Loucy (cell line): ENCODE data around the gene ST3GAL3.

Source experiments
- H2AFZ ChIP-seq: fragments of 200-600 bp; sonication (generic); 2 replicates; pipeline ENCODE4 v1.6.0; 2016; ENCODE audit warnings: antibody characterized with exemption, mild to moderate bottlenecking, low read length, moderate library complexity
- H3F3A ChIP-seq: fragments of 200-600 bp; 2 replicates; pipeline ENCODE4 v1.6.0; 2016; ENCODE audit warnings: antibody characterized with exemption, low read depth, mild to moderate bottlenecking
- H3K27me3 ChIP-seq: fragments of 200-600 bp; sonication (generic); 2 replicates; pipeline ENCODE4 v1.6.1; 2014; ENCODE audit warnings: low read length, mild to moderate bottlenecking; ENCODE audit not compliant: insufficient read depth, poor library complexity, severe bottlenecking
- H3K36me3 ChIP-seq: fragments of 200-600 bp; sonication (generic); 2 replicates; pipeline ENCODE4 v1.6.1; 2016; ENCODE audit warnings: low read length; ENCODE audit not compliant: insufficient read depth
- H3K4me1 ChIP-seq: fragments of 200-600 bp; sonication (generic); 2 replicates; pipeline ENCODE4 v1.5.1; 2014; ENCODE audit warnings: low read length, mild to moderate bottlenecking; ENCODE audit not compliant: insufficient read depth, poor library complexity, severe bottlenecking
- H3K4me2 ChIP-seq: fragments of 200-600 bp; sonication (generic); 2 replicates; pipeline ENCODE4 v1.6.0; 2014; ENCODE audit warnings: antibody characterized with exemption, low read length, low read depth, mild to moderate bottlenecking; ENCODE audit not compliant: poor library complexity, severe bottlenecking
- H3K4me3 ChIP-seq: fragments of 200-600 bp; sonication (generic); 2 replicates; pipeline ENCODE4 v1.5.1; 2014; ENCODE audit warnings: low read length, mild to moderate bottlenecking, mixed read lengths; ENCODE audit not compliant: poor library complexity, severe bottlenecking
- H3K79me2 ChIP-seq: fragments of 200-600 bp; sonication (generic); 2 replicates; pipeline ENCODE4 v1.6.1; 2014; ENCODE audit warnings: low read length; ENCODE audit not compliant: insufficient read depth
- H3K9ac ChIP-seq: fragments of 200-600 bp; sonication (generic); 2 replicates; pipeline ENCODE4 v1.6.0; 2014; ENCODE audit warnings: mild to moderate bottlenecking, low read depth, low read length, moderate library complexity; ENCODE audit not compliant: poor library complexity, severe bottlenecking
- H3K9me2 ChIP-seq: fragments of 200-600 bp; sonication (generic); replicated peaks from 2 replicates; pipeline ENCODE4 v1.6.1; 2016; ENCODE audit warnings: low read depth, low read length, mixed read lengths
- H3K9me3 ChIP-seq: fragments of 200-600 bp; sonication (generic); 2 replicates; pipeline ENCODE4 v1.6.1; 2014; ENCODE audit warnings: mild to moderate bottlenecking, antibody characterized with exemption, low read length, low read depth; ENCODE audit not compliant: insufficient read depth
- H4K20me1 ChIP-seq: fragments of 200-600 bp; sonication (generic); 2 replicates; pipeline ENCODE4 v1.6.0; 2014; ENCODE audit warnings: antibody characterized with exemption, low read length, mild to moderate bottlenecking; ENCODE audit not compliant: insufficient read depth, poor library complexity, severe bottlenecking
- EZH2phosphoT487 ChIP-seq: fragments of 200-600 bp; IDR thresholded peaks from 2 replicates; pipeline ENCODE4 v1.6.1; 2018; ENCODE audit warnings: antibody characterized with exemption, mild to moderate bottlenecking, moderate library complexity, borderline replicate concordance
- TF ChIP-seq, protein P1 (sequence below): fragments of 200-600 bp; sonication (generic); conservative IDR thresholded peaks from 2 replicates; pipeline ENCODE4 v1.5.1; 2014; ENCODE audit warnings: mild to moderate bottlenecking, antibody characterized with exemption, low read length

ST3GAL3 gene

DNA sequence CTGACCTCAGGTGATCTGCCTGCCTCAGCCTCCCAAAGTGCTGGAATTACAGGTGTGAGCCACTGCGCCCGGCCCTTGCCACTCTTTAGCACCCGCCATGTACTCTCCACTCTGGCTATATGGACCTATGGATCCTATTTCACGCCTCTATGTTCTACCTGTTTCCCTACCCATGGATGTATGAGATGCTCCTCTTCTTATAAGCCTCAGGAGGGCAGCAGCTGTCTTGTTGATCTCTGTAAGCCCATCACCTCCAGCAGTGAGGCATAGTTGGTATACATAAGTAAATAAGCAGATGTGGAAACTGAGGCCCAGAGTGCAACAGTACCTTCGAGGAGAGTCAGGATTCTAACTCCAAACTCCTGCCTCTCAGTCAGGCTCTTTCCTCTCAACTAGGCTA is 201.5 kb downstream of the ST3GAL3 start:
- Histone ChIP-seq H3K9me3 (no peaks in the 10 kb centered on the region), H3K4me1 (no peaks in the 10 kb centered on the region), H3K4me3 (no peak overlapping the region), H3K36me3 (no peaks in the 10 kb centered on the region), H3K9ac (no peak overlapping the region), H2AFZ (no peak overlapping the region), H4K20me1 (no peaks in the 10 kb centered on the region), H3K79me2 (no peaks in the 10 kb centered on the region), H3F3A (no peaks in the 10 kb centered on the region; the same call in 1 of the 2 replicates), H3K27me3 (no peaks in the 10 kb centered on the region), H3K4me2 (no peak overlapping the region), H3K9me2 (no peaks in the 10 kb centered on the region)
- TF ChIP-seq, protein P1, sequence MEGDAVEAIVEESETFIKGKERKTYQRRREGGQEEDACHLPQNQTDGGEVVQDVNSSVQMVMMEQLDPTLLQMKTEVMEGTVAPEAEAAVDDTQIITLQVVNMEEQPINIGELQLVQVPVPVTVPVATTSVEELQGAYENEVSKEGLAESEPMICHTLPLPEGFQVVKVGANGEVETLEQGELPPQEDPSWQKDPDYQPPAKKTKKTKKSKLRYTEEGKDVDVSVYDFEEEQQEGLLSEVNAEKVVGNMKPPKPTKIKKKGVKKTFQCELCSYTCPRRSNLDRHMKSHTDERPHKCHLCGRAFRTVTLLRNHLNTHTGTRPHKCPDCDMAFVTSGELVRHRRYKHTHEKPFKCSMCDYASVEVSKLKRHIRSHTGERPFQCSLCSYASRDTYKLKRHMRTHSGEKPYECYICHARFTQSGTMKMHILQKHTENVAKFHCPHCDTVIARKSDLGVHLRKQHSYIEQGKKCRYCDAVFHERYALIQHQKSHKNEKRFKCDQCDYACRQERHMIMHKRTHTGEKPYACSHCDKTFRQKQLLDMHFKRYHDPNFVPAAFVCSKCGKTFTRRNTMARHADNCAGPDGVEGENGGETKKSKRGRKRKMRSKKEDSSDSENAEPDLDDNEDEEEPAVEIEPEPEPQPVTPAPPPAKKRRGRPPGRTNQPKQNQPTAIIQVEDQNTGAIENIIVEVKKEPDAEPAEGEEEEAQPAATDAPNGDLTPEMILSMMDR, result 0 out of 2 replicates have a peak, but pooled peaks have one; percentile 18
- TF ChIP-seq EZH2phosphoT487, result no peak

- Histone ChIP-seq H3K4me1 (no peaks in the 10 kb centered on the region), H3K36me3 (no peaks in the 10 kb centered on the region), H3K4me3 (no peak overlapping the region), H3K27me3 (no peaks in the 10 kb centered on the region), H3K9me3 (no peaks in the 10 kb centered on the region), H2AFZ (no peak overlapping the region), H3K9me2 (no peaks in the 10 kb centered on the region), H3K4me2 (no peak overlapping the region), H4K20me1 (no peaks in the 10 kb centered on the region), H3K79me2 (no peaks in the 10 kb centered on the region), H3K9ac (no peak overlapping the region), H3F3A (no peaks in the 10 kb centered on the region; the same call in 1 of the 2 replicates)
- TF ChIP-seq, protein P1, result no peak
- no peak for TF ChIP-seq EZH2phosphoT487
These were observed 203.0 kb downstream of the ST3GAL3 start for GRCh38 chr1:43910343-43910742.

- Histone ChIP-seq H2AFZ (no peak overlapping the region), H3K9ac (no peak overlapping the region), H3F3A (no peaks in the 10 kb centered on the region), H3K4me2 (no peak overlapping the region), H3K9me3 (no peaks in the 10 kb centered on the region), H3K27me3 (no peaks in the 10 kb centered on the region), H3K36me3 (no peaks in the 10 kb centered on the region), H4K20me1 (no peaks in the 10 kb centered on the region), H3K79me2 (no peaks in the 10 kb centered on the region), H3K4me1 (no peaks in the 10 kb centered on the region), H3K9me2 (no peaks in the 10 kb centered on the region), H3K4me3 (no peak overlapping the region)
- TF ChIP-seq EZH2phosphoT487, result no peak
- TF ChIP-seq, protein P1, result no peak
These were observed 205.3 kb downstream of the ST3GAL3 start for GRCh38 chr1:43912607-43913006.
